Inferior parietal cortex (tissue), 1 donor: ENCODE data around the gene RND3.

Source experiments
- DNase-seq: peaks from one replicate; pipeline ENCODE4 v3.0.0-alpha.2; 2016; ENCODE audit errors: extremely low spot score

The RND3 gene

GRCh38 chr2:150487537-150488429 is at the start of gene RND3:
TSS of gene RND3 (minus strand) at chr2:150487667. CDS start at chr2:150487417, 250 bp downstream.
- DNase-seq = peak; percentile 94

GRCh38 chr2:150535176-150535575 is 47.7 kb upstream of the RND3 start:
- no peak for DNase-seq

GRCh38 chr2:150532879-150533278 is 45.4 kb upstream of the RND3 start:
- no peak for DNase-seq

GRCh38 chr2:150532020-150532419 is 44.6 kb upstream of the RND3 start:
- DNase-seq = no peak

- DNase-seq = no peak
These were observed 44.1 kb upstream of the RND3 start for GRCh38 chr2:150531591-150531990.

- DNase-seq = no peak
These were observed 42.7 kb upstream of the RND3 start for GRCh38 chr2:150530168-150530567.

- no peak for DNase-seq
These were observed 41.7 kb upstream of the RND3 start for GRCh38 chr2:150528861-150529801.

GRCh38 chr2:150526827-150527226 is 39.4 kb upstream of the RND3 start:
- DNase-seq = no peak

- DNase-seq = no peak
These were observed 38.5 kb upstream of the RND3 start for GRCh38 chr2:150526006-150526405.

- no peak for DNase-seq
These were observed 34.8 kb upstream of the RND3 start for GRCh38 chr2:150522269-150522668.

GRCh38 chr2:150520887-150521664 is 33.6 kb upstream of the RND3 start:
- DNase-seq = no peak

- no peak for DNase-seq
These were observed 32.6 kb upstream of the RND3 start for GRCh38 chr2:150520033-150520432.

- no peak for DNase-seq
These were observed 30.6 kb upstream of the RND3 start for GRCh38 chr2:150517951-150518680.

GRCh38 chr2:150513647-150514046 is 26.2 kb upstream of the RND3 start:
- DNase-seq = no peak

GRCh38 chr2:150508497-150509137 is 21.1 kb upstream of the RND3 start:
- no peak for DNase-seq

GRCh38 chr2:150507071-150507470 is 19.6 kb upstream of the RND3 start:
- no peak for DNase-seq

- no peak for DNase-seq
These were observed 17.7 kb upstream of the RND3 start for GRCh38 chr2:150505178-150505577.

- DNase-seq = no peak
These were observed 8.6 kb upstream of the RND3 start for GRCh38 chr2:150495993-150496627.

- no peak for DNase-seq
These were observed 7.5 kb upstream of the RND3 start for GRCh38 chr2:150495001-150495400.
